HUES6 (cell line): ENCODE data around the gene SPAG16.
"Not testable (repeated sequence)": the region's sequence is repeated elsewhere in the genome, so short reads cannot be mapped to it uniquely, and the experiment has no call there.

Source experiments
- H3K27ac ChIP-seq: 2 replicates; pipeline ENCODE4 v1.7.0; 2013; ENCODE audit warnings: low read depth, mild to moderate bottlenecking, low read length, inconsistent platforms
- H3K27me3 ChIP-seq: 2 replicates; pipeline ENCODE4 v1.6.1; 2013; ENCODE audit warnings: low read length; ENCODE audit not compliant: control insufficient read depth, insufficient read depth
- H3K36me3 ChIP-seq: 2 replicates; pipeline ENCODE4 v1.6.1; 2013; ENCODE audit warnings: low read length; ENCODE audit not compliant: control insufficient read depth, insufficient read depth
- H3K4me1 ChIP-seq: 2 replicates; pipeline ENCODE4 v1.6.1; 2013; ENCODE audit warnings: low read length; ENCODE audit not compliant: control insufficient read depth, insufficient read depth
- H3K4me3 ChIP-seq: 2 replicates; pipeline ENCODE4 v1.5.1; 2013; ENCODE audit warnings: low read depth, low read length
- H3K9ac ChIP-seq: one replicate; pipeline ENCODE4 v1.6.1; 2013; ENCODE audit warnings: mild to moderate bottlenecking, low read length
- H3K9me3 ChIP-seq: 2 replicates; pipeline ENCODE4 v1.6.1; 2013; ENCODE audit warnings: low read depth, low read length; ENCODE audit not compliant: control insufficient read depth, insufficient read depth

SPAG16 gene

DNA sequence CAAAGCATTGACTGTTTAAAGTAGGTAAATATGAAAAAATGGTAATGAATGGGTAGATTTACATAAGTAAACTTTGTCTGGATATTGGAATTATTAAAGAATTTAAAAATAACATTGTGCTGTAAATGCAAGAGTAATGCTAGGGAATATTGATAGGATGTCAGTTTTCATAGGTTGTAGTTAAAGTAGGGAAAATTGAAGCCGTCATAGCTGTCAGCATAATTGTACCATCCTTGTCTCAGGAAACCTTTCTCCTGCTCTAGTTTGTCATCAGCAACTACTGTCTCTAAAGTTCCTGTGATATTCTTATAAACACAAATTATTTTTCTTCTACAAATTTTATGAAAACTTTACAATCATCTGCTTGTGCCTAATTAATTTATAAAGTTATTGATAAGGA, 10.1 kb upstream of the SPAG16 start:
- no peaks in the 10 kb centered on the region for H3K4me1 ChIP-seq
- H3K27ac ChIP-seq, result no peak overlapping the region
- no peak overlapping the region for H3K9ac ChIP-seq
- no peak overlapping the region for H3K4me3 ChIP-seq
- H3K36me3 ChIP-seq, result no peaks in the 10 kb centered on the region
- H3K9me3 ChIP-seq, result peaks cover 13% of the 10 kb centered on the region
- H3K27me3 ChIP-seq, result no peaks in the 10 kb centered on the region

DNA sequence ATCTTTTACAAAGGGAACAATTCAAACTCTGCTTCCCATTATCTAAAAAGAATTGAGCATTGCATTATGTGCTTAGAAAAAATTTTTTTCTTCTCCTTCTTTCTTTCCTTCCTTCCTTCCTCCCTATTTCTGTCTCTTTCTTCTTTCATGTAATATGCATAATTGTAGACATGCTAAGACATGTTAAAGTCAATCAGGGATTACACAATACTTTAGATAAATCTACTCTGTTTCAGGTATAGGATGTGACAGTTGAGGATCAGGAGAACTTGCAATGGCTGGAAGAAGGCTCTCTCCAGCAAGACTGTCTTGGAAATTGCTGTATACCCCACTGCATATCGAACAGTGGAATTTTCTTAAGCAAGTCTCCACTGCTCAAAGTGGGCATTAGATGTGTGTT, 9.0 kb upstream of the SPAG16 start:
- peaks cover 13% of the 10 kb centered on the region for H3K9me3 ChIP-seq
- H3K4me3 ChIP-seq, result no peak overlapping the region
- no peaks in the 10 kb centered on the region for H3K4me1 ChIP-seq
- H3K27me3 ChIP-seq, result no peaks in the 10 kb centered on the region
- no peak overlapping the region for H3K9ac ChIP-seq
- no peaks in the 10 kb centered on the region for H3K36me3 ChIP-seq
- H3K27ac ChIP-seq, result no peak overlapping the region

DNA sequence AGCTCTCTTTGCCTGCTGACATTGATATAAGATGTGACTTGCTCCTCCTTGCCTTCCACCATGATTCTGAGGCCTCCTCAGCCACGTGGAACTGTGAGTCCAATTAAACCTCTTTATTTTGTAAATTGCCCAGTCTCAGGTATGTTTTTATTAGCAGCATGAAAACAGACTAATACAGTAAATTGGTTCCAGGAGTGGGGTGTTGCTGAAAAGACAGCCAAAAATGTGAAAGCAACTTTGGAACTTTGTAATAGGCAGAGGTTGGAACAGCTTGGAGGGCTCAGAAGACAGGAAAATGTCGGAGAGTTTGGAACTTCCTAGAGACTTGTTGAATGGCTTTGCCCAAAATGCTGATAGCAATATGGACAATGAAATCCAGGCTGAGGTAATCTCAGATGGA, 7.1 kb upstream of the SPAG16 start:
- not testable (repeated sequence) for H3K9ac ChIP-seq

DNA sequence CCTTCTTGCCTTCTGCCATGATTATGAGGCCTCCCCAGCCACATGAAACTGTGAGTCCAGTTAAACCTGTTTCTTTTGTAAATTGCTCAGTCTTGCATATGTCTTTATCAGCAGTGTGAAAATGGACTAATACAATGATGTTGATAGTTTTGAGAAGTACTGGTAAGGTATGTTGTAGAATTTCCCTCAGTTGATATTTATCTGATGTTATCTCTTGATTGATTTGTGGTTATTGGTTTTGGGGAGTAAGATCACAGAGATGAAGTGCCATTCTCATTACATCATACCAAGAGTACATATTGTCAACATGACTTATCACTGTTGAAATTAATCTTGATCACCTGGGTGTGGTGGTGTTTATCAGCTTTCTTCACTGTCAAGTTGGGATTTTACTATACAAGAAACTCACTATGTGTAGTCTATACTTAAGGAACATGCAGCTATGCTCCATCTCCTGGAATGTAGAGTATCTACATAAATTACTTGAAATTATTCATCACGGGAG, 5.1 kb upstream of the SPAG16 start:
- no peak overlapping the region for H3K9ac ChIP-seq

More for the DNA sequence above, 7.1 kb upstream of the SPAG16 start:
- peaks cover 13% of the 10 kb centered on the region for H3K9me3 ChIP-seq
- H3K4me3 ChIP-seq, H3K27ac ChIP-seq, H3K27me3 ChIP-seq, H3K4me1 ChIP-seq, H3K36me3 ChIP-seq: not testable (repeated sequence)

DNA sequence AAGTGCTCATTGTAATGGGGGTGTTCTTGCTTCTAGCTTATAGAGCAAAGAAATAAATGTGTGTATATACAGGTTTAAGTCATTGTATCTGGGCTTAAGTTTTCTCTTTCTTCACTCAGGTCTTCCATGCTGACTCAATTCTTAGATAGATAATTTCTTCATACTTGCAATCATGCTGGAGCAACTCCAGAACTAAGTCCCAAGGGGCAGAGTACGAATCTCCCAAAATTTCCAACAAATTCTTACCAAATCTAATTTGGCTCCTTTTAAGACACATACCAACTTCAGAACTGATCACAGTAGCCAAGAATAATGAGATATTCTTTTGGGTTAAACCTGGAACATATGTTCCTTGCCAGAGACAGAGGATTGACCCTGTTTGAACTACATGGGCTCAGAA, 4.3 kb upstream of the SPAG16 start:
- H3K27me3 ChIP-seq, result no peaks in the 10 kb centered on the region
- H3K4me3 ChIP-seq, result no peak overlapping the region
- 0 out of 2 replicates have a peak, but pooled peaks cover 2% of the 10 kb centered on the region for H3K4me1 ChIP-seq
- H3K9me3 ChIP-seq, result peaks cover 13% of the 10 kb centered on the region
- H3K9ac ChIP-seq, result no peak overlapping the region
- no peak overlapping the region for H3K27ac ChIP-seq
- H3K36me3 ChIP-seq, result no peaks in the 10 kb centered on the region

More for the DNA sequence above, 5.1 kb upstream of the SPAG16 start:
- Histone ChIP-seq H3K4me3 (no peak overlapping the region), H3K9me3 (peaks cover 13% of the 10 kb centered on the region), H3K4me1 (no peaks in the 10 kb centered on the region), H3K27ac (no peak overlapping the region), H3K36me3 (no peaks in the 10 kb centered on the region), H3K27me3 (no peaks in the 10 kb centered on the region)

DNA sequence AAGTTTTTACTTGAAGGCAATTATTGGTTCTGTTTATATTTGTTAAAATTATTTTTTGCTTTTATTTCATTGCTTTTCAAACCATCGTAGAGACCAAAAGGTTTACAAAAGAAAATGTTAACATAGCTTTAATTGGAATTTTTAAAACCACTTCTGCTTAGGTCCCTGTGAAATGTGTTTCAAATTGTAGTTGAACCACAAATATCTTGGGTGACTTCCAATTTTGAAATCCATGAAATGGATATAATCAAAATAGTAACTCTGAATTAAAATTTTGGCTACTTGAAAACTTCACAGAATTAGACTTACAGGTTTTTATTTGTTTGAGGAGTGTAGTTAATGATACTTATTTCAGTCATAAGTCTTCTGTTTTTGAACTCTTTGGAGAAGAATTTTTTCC, 3.1 kb upstream of the SPAG16 start:
- Histone ChIP-seq H3K36me3 (no peaks in the 10 kb centered on the region), H3K9ac (no peak overlapping the region), H3K4me3 (no peak overlapping the region), H3K4me1 (peaks cover 7% of the 10 kb centered on the region; the same call in 1 of the 2 replicates), H3K27ac (no peak overlapping the region), H3K9me3 (peaks cover 10% of the 10 kb centered on the region), H3K27me3 (no peaks in the 10 kb centered on the region)

DNA sequence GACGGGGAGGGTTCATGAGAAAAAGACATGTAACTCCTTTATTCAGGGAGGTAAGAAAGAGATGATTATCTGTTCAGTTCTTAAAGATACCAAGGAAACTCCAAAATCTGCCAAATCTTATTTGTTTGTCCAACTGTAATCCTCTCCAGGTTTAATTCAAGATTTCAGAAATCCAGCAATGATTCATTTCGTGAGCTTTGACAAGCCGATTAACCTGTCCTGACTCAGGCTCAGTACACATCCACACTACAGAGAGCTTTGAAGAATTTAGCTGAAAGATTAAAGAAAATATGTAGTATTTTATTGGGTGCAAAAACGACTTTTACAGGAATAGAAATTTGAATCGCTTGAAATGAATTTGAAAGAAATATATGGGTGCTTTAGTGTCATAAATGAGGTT, 1.1 kb downstream of the SPAG16 start:
- H3K4me1 ChIP-seq, result peaks cover 18% of the 10 kb centered on the region
- H3K27ac ChIP-seq, result no peak overlapping the region
- H3K9me3 ChIP-seq, result no peaks in the 10 kb centered on the region
- H3K27me3 ChIP-seq, result no peaks in the 10 kb centered on the region
- H3K4me3 ChIP-seq, result peak overlapping the region; percentile 92
- H3K36me3 ChIP-seq, result no peaks in the 10 kb centered on the region
- H3K9ac ChIP-seq, result no peak overlapping the region

DNA sequence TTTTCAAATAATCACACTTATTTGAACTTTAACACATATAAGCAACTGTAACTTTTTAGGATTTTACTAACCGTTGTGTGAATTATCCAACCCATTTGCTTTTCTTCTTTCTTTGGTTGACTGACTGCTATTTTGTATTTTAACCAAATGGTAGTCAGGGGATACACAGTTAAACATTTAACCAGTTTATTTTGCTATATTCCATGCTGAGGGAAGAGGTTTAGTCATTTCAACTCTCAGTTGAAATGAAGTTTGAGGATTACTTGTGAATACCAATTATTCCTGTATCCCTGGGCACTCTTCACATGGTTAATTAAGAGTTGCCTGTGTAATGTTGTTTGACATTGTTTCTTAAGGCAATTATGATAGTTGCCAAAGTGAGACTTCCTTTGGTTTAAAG, 1.9 kb downstream of the SPAG16 start:
- Histone ChIP-seq H3K4me1 (peaks cover 18% of the 10 kb centered on the region), H3K36me3 (no peaks in the 10 kb centered on the region), H3K9ac (no peak overlapping the region), H3K27ac (no peak overlapping the region), H3K4me3 (no peak overlapping the region), H3K27me3 (no peaks in the 10 kb centered on the region), H3K9me3 (no peaks in the 10 kb centered on the region)

DNA sequence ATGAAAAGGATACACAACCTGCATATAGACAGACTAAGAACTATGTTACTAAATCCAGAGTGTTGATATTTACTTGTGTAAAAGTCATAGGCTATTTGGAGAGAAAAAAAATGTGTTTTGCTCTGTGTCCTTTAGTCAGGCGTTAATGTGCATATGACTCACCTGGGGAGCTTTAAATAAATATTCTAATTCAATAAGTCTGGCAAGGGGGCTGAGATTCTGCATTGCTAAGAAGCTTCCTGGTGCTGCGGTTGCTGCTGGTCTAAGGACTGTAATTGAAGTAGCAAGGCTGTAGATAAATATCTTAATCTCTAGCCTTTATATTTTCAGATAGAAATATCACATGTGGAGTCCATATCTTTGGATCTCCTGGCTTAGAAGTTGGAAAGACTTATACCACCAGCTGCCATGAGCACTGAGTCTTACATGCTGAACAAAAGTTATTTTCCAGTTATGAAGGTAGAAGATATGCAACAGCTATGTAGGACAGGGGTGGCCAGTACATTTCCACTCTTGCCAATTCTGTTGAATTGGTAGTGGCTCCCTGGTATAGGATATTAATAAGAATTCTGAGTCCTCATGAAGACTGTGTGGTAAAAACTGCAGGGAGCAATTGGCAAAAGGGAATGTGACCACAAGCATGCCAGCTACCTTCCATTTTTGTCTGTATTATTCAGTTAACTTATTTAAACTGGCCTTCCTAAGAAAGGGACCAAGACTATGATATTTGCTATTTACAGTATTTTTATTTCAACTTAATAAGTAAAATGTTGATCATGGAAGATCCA, 4.8 kb downstream of the SPAG16 start:
- Histone ChIP-seq H3K4me1 (peaks cover 18% of the 10 kb centered on the region), H3K4me3 (no peak overlapping the region), H3K36me3 (no peaks in the 10 kb centered on the region), H3K27me3 (no peaks in the 10 kb centered on the region), H3K27ac (no peak overlapping the region), H3K9me3 (no peaks in the 10 kb centered on the region), H3K9ac (no peak overlapping the region)

DNA sequence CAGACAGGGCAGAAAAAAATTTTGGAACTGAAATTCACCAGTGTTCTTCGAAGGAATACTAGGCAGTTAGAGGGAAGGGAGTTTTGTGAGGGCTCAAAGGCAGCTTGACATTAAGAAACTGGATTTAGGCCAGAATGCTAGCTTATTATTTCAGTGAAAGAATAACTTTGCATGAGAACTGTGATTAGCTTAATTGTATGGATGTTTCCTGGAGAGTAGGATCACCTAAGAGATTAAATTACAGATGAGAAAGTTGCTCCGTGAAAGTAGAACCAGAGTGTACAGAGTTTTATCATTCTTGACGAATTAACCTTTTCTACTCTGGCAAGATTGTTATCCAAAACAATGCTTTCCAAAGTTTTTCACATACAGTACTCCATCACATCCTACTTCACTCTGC, 6.2 kb downstream of the SPAG16 start:
- H3K27ac ChIP-seq, result no peak overlapping the region
- H3K4me1 ChIP-seq, result peaks cover 11% of the 10 kb centered on the region; the same call in 1 of the 2 replicates
- no peaks in the 10 kb centered on the region for H3K36me3 ChIP-seq
- H3K9me3 ChIP-seq, result no peaks in the 10 kb centered on the region
- no peak overlapping the region for H3K4me3 ChIP-seq
- no peaks in the 10 kb centered on the region for H3K27me3 ChIP-seq
- no peak overlapping the region for H3K9ac ChIP-seq

DNA sequence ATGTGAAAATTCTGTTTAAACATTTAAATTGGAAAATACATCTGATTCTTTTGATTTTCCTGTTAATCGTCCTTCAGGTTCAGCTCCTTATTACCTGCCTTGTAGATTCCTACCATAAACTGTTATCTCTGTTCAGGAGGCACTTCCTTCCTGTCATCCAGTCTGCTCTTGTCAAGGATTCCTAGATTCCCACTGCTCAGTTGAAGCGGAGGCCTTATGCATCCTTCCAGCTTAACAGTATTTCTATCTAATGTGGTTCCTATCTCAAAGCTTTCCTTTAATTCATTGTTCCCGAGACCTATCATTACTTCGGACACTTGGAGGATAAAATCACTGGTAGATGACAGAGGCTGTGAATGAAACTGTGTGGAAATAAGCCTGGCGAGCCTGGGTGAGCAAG, 12.0 kb downstream of the SPAG16 start:
- Histone ChIP-seq H3K9me3 (no peaks in the 10 kb centered on the region), H3K27ac (no peak overlapping the region), H3K9ac (no peak overlapping the region), H3K4me1 (no peaks in the 10 kb centered on the region), H3K27me3 (no peaks in the 10 kb centered on the region), H3K4me3 (no peak overlapping the region), H3K36me3 (peaks cover 10% of the 10 kb centered on the region; the same call in 1 of the 2 replicates)
